ENCODE measurements around the gene CCR6.

The CCR6 gene

GRCh38 chr6:167099707-167100106, 23.2 kb upstream of the CCR6 start:
- no peak for DNase-seq

DNA sequence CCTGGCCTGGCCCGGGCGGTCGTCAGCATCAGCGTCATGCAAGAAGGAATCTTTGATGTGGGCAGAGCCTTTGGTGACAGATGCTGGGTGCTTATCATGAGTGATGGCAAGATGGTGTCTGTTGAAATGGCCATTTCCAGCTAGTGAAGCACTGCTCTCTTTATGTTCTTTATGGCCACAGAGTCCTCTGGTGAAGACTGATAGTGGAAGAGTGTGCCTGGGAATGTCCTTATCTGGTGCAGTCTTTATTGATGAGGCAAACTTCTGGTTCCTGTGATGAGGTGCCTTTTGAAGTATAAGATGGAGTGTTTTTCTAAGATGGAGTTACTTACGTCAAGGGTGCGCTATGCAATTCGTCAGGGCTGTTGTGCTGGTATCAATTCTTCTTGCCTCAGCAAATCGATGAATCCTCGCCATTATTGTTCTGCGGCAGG, 22.6 kb upstream of the CCR6 start:
- DNase-seq, result no peak

DNA sequence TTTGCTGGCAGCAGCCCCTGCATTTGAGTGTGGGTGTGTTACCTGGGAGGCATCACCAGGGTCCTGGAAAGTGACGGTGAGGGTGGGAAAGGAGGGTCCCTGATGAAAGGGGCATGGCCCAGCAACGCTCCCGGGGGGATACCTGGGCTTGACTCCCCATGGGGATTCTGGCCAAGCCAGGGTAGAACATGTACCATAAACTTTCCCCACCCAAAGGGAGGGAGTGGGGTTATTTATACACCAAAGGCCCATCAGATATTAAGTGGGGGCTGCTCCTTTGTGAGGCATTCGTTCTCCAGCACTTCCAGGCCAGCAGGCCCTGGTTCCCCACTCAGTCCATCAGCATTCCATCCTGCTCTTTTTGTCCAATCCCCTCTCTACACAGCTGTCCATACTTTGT, 20.6 kb upstream of the CCR6 start:
- DNase-seq, result no peak

DNA sequence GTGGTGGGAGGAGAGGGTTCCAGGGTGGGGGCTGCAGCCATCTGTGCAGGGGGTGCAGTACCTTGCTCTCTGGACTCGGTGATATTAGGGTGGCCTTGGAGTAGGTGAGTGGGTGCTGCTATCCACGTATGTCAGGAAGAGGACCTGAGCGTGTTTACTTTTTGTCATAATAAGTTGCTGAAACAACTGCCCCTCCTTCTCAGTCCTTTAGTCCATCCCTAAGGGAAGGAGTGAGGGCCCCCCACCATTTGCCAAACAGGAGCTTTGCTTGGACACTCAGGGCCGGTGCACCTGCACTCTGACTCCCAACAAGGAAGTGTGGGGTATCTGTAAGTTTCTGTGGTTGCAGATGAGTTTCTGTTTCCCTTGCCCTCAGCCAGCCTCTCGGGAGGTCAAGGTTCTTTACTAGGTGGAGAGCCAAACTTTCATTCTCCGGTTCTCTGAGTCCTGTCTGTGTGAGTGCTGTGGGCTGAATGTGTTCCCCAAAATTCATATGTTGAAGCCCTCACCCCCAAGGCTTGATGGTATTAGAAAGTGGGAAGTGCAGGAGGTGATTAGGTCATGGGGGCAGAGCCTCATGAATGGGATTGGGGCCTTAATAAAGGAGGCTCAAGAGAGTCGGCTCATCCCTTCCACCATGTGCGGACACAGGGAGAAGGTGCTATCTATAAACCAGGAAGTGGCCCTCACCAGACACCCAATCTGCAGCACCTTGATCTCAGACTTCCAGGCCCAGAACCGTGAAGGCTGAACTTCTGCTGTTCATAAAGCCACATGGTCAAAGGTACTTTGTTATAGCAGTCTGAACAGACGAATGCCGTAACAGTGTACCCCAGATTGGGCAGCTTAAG, 19.6 kb upstream of the CCR6 start:
- DNase-seq, result no peak

DNA sequence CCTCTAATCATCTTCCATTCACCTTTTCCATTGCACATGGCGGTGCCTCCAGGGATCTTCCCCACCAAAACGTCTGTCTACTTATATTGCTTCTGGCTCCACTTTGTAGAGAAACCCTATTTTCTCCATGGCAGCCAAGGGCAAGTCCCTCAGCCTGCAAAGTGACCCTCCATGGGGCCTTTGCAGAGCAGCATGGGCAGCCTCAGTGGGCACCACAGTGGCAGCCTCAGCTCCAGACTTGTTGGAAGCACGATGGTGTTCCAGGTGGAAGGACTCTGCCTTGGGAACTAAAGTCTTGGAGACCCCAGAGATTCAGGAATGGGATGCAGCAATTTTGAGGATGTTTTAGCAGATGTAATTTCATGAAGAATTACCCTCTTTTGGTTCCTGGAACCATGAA, 18.5 kb upstream of the CCR6 start:
- DNase-seq, result no peak

GRCh38 chr6:167105060-167105459, 17.8 kb upstream of the CCR6 start:
- DNase-seq, result no peak

GRCh38 chr6:167106406-167106805, 16.5 kb upstream of the CCR6 start:
- DNase-seq, result no peak

DNA sequence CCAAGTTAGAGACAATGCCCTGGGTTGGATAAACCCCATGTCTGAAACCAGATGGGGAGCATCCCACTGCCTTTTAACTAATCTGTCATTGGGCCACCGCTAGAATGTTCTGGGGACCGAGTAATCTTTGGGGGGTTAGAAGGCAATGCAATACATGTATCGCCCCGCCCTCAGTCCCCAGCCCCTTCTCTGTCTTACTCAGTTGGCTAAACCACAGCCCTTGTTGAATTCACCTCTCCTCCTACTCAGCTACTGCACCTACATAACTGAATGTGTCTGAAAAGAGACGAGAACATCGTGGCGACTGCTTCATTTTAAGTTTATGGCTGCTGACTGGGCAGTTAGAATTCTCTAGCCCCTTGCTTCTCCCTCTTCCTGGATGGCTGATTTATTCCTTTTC, 15.1 kb upstream of the CCR6 start:
- DNase-seq, result no peak

DNA sequence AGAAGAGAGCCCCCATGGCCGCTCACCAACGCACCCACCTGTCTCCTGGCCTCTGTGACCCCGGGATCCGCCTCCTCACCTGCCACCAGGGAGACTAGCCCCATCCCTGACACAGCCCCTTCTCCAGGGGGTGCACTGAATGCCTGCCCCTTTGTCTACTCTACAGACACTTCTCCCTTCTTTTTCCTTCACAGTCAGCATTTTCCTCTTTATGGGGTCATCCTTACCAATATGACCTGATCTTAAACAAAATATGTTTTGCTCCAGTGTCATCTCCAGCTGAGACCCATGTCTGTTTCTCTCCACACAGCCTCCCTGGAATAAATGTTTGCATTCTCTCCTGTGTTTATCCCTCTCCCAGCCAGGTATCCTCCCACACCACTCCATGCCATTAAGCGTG, 14.6 kb upstream of the CCR6 start:
- no peak for DNase-seq

- DNase-seq, result no peak
These were observed 13.2 kb upstream of the CCR6 start for GRCh38 chr6:167109651-167110050.

DNA sequence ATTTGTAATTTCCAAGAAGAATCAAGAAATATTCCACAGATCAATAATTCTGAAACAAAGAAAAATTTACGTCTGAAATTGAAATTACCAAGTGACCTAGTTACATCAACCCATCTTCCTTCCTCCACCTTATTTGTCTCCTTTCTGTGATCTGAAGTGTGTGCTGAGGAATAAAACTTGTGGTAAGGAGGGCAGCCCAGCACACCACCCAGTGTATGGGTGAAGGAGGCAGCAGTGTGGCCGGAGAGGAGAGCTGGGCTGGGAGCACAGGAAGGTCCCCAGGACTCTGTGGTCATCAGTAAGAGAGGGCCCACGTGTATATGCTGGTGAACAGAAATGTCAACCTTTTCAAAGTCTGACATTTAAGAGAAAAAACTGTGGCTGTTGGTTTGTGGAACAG, 11.3 kb upstream of the CCR6 start:
- DNase-seq, result no peak

GRCh38 chr6:167112421-167112820, 10.5 kb upstream of the CCR6 start:
- no peak for DNase-seq

GRCh38 chr6:167113047-167113754, 9.7 kb upstream of the CCR6 start:
- DNase-seq, result no peak

DNA sequence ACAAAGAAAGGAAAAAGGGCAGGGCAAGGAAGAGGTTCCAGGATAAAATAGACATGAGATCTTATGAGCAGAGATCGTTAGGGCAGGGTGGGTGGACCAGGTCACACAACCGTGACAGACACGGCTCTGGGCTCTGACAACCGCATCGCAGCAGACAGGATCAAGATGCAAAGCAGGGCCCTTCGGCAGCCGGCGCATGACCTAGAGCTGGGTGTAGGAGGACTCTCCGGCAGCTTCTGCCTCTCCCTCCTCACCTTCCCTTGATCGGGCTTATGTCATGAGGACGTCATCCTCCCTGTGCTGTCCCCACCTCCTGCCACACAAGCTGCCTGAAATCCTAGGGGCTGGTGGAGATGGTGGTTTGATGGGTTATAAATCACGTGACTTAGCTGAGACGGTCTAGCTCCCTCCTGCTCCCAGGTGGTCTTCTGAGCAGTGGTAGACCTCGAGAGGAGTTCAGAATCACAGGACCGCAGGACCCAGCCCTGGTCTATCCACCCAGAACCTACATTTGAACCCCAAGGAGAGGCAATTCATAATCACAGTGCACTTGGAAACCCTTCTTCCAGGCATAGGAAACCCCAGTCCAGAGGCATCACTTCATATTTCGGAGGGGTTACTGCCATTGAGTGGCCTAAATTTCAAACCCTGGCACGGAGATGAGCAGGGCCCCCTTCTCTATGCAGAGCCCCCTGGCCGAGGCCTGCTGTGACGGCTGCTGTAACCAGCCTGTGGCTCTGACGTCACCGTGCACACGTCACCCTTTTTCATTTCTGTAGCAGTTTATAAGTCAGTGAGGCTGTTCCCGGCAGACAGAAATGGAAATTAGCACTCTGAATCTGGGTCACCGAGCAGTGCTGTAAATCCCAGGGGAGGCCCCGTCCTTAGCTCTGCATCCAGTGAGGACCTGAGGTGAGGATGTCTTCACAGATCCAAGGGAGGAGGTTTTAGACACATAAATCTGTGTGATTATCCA, 8.7 kb upstream of the CCR6 start:
- DNase-seq, result no peak

GRCh38 chr6:167115054-167115453, 7.8 kb upstream of the CCR6 start:
- no peak for DNase-seq

GRCh38 chr6:167116109-167116837, 6.6 kb upstream of the CCR6 start:
- no peak for DNase-seq

DNA sequence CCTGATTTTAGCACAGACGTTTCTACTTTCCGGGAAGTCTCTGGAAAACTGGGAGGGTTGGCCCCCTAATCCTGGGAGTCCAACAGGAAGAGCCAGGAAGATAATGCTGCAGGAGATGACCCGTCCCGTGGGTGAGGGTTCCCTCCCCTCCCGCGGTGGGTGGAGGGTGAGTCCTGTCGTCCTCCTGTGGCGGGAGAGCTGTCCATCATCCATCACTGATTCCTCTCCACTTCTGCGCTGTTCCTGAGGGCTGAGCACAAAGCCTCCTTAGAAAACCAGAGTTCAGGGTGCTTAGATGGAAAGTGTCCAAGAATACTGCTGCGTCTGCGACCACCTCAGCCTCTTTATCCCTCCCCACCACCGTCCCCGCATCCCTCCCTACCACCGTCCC, 6.1 kb upstream of the CCR6 start:
- DNase-seq, result no peak

DNA sequence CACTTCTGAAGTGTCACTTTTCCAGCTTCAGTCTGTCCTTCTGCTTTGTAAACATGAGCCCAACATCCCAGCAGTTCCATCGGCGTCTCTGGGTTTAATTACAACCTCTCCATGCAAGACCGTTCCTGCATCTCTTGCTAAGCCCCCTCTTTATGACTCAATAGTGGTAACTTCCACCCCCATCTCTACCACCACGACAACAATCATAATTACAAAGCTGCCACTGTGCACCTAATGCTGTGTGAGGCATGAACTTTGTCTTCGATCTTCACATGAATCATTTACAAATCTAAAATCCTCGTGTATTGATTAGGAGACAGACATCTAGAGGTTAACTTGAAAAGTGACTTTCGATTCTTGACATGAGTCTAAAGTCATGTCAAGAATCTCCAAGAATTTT, 4.9 kb upstream of the CCR6 start:
- DNase-seq, result no peak

- no peak for DNase-seq
These were observed 4.1 kb upstream of the CCR6 start for GRCh38 chr6:167118839-167119238.

- no peak for DNase-seq
These were observed 3.0 kb upstream of the CCR6 start for GRCh38 chr6:167119670-167120582.

GRCh38 chr6:167120583-167120903, 2.4 kb upstream of the CCR6 start:
- DNase-seq, result peak in 1 of 2 donors; percentile 21
